Measurements from ENCODE around the gene NDC1. TPM values are rescaled to one million over a fixed set of nuclear protein-coding genes. Genes with fewer than 3 reads are reported as not detected.
A peak's percentile ranks its signal among the peaks of the same experiment; 100 is the strongest.

Gene NDC1
- polyA plus RNA-seq, 1 experiment: 19.0 TPM

DNA sequence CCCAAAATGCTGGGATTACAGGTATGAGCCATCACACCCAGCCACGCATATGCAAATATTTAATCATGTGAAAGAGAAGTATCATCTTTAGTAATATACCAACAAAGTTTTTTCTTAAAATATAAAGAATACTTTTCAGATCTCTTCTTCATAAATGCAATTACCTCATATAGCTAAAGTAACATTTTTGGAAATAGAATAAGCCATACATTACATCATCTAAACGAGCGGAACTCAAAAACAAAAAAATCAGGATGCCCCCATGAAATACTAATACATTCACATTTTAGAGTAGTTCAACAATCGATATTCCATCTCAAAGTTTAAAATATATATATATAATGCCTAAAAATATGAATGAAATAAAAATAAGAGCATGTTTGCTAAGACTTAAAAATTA, 4.7 kb downstream of the NDC1 start:
- TF ChIP-seq, protein P1, sequence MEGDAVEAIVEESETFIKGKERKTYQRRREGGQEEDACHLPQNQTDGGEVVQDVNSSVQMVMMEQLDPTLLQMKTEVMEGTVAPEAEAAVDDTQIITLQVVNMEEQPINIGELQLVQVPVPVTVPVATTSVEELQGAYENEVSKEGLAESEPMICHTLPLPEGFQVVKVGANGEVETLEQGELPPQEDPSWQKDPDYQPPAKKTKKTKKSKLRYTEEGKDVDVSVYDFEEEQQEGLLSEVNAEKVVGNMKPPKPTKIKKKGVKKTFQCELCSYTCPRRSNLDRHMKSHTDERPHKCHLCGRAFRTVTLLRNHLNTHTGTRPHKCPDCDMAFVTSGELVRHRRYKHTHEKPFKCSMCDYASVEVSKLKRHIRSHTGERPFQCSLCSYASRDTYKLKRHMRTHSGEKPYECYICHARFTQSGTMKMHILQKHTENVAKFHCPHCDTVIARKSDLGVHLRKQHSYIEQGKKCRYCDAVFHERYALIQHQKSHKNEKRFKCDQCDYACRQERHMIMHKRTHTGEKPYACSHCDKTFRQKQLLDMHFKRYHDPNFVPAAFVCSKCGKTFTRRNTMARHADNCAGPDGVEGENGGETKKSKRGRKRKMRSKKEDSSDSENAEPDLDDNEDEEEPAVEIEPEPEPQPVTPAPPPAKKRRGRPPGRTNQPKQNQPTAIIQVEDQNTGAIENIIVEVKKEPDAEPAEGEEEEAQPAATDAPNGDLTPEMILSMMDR (IDR thresholded peaks at IDR 0.05; ENCODE audit: low read depth, low read length): no peak
- ChIA-PET POLR2A (interaction anchor here (0.6 kb wide), 1 partner anchor 54 kb away, joined by 3 read pairs; no protein-coding TSS in a partner anchor), CTCF (no interaction called here)
- Histone ChIP-seq H3K27me3 (ENCODE audit: control insufficient read depth, insufficient read depth, low read length) (no peaks in the 10 kb centered on the region), H3K27ac (ENCODE audit: low read depth, low read length) (no peak overlapping the region), H3K9me3 (ENCODE audit: control insufficient read depth, insufficient read depth, low read length) (no peaks in the 10 kb centered on the region), H3K4me3 (ENCODE audit: low read depth, low read length) (no peak overlapping the region)
- no peak for DNase-seq (ENCODE audit: low read depth, low spot score)

GRCh38 chr1:53826367-53826766, 11.7 kb downstream of the NDC1 start:
- DNase-seq (ENCODE audit: low read depth, low spot score): no peak
- ChIA-PET POLR2A (no interaction called here), CTCF (interaction anchor here (0.5 to 4.5 kb wide), 17 partner anchors 10 to 837 kb away, joined by 3 to 26 read pairs (median 4); no protein-coding TSS in a partner anchor)
- TF ChIP-seq, protein P1 (IDR thresholded peaks at IDR 0.05; ENCODE audit: low read depth, low read length): peak; percentile 50
- Histone ChIP-seq H3K27ac (ENCODE audit: low read depth, low read length) (no peak overlapping the region), H3K9me3 (ENCODE audit: control insufficient read depth, insufficient read depth, low read length) (no peaks in the 10 kb centered on the region), H3K4me3 (ENCODE audit: low read depth, low read length) (no peak overlapping the region), H3K27me3 (ENCODE audit: control insufficient read depth, insufficient read depth, low read length) (no peaks in the 10 kb centered on the region)

DNA sequence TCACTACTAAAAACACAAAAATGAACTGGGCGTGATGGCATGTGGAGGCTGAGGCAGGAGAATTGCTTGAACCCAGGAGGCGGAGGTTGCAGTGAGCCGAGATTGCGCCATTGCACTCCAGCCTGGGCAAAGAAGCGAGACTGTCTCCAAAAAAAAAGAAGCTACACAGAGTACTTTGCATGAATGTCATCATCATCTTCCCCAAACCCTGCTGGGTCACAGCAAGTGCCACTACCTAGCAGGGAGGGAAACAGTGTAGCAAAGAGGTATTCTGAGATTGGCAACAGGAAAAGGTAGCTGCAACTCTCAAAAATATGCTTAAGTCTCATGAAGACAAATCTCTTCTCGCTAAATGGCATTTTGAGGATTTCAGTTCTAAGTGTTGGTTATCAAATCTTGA, 12.8 kb downstream of the NDC1 start:
- ChIA-PET CTCF (interaction anchor here (1.5 to 4.5 kb wide), 5 partner anchors 11 to 340 kb away, joined by 3 to 26 read pairs (median 10); no protein-coding TSS in a partner anchor), POLR2A (interaction anchor here (0.7 kb wide), 1 partner anchor 12 kb away, joined by 8 read pairs; no protein-coding TSS in a partner anchor)
- H3K27me3 ChIP-seq (ENCODE audit: control insufficient read depth, insufficient read depth, low read length): no peaks in the 10 kb centered on the region
- no peaks in the 10 kb centered on the region for H3K9me3 ChIP-seq (ENCODE audit: control insufficient read depth, insufficient read depth, low read length)
- TF ChIP-seq, protein P1 (IDR thresholded peaks at IDR 0.05; ENCODE audit: low read depth, low read length): no peak
- no peak overlapping the region for H3K27ac ChIP-seq (ENCODE audit: low read depth, low read length)
- no peak for DNase-seq (ENCODE audit: low read depth, low spot score)
- no peak overlapping the region for H3K4me3 ChIP-seq (ENCODE audit: low read depth, low read length)

- no peak overlapping the region for H3K27ac ChIP-seq (ENCODE audit: low read depth, low read length)
- ChIA-PET POLR2A (no interaction called here), CTCF (interaction anchor here (1.2 kb wide), 1 partner anchor 337 kb away, joined by 3 read pairs; no protein-coding TSS in a partner anchor)
- H3K9me3 ChIP-seq (ENCODE audit: control insufficient read depth, insufficient read depth, low read length): no peaks in the 10 kb centered on the region
- DNase-seq (ENCODE audit: low read depth, low spot score): no peak
- no peaks in the 10 kb centered on the region for H3K27me3 ChIP-seq (ENCODE audit: control insufficient read depth, insufficient read depth, low read length)
- TF ChIP-seq, protein P1 (IDR thresholded peaks at IDR 0.05; ENCODE audit: low read depth, low read length): no peak
- no peak overlapping the region for H3K4me3 ChIP-seq (ENCODE audit: low read depth, low read length)
These were observed 15.2 kb downstream of the NDC1 start for GRCh38 chr1:53822931-53823330.

DNA sequence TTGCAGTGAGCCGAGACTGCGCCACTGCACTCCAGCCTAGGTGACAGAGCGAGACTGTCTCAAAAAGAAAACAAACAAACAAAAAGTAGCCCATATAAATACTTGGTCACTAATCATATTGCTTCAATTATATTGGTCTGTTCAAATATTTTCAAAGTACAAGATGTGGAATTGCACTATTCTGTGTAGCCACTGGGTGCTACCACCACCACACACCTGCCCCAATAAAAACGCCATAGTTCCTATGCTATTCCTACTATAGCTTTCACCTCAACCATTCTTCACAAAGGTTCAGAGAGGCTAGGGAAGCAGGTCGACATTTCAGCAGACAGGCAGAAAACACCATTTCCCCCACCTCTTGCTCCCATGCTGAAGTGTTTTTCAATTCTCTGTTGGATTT, 16.7 kb downstream of the NDC1 start:
- Histone ChIP-seq H3K4me3 (ENCODE audit: low read depth, low read length) (no peak overlapping the region), H3K9me3 (ENCODE audit: control insufficient read depth, insufficient read depth, low read length) (no peaks in the 10 kb centered on the region), H3K27me3 (ENCODE audit: control insufficient read depth, insufficient read depth, low read length) (no peaks in the 10 kb centered on the region), H3K27ac (ENCODE audit: low read depth, low read length) (no peak overlapping the region)
- ChIA-PET CTCF (no interaction called here), POLR2A (no interaction called here)
- no peak for DNase-seq (ENCODE audit: low read depth, low spot score)
- TF ChIP-seq, protein P1 (IDR thresholded peaks at IDR 0.05; ENCODE audit: low read depth, low read length): 0 out of 2 replicates have a peak, but pooled peaks have one; percentile 9

All from AG04450 (cell line).